ENCODE data around the gene NEBL.

NEBL gene

DNA sequence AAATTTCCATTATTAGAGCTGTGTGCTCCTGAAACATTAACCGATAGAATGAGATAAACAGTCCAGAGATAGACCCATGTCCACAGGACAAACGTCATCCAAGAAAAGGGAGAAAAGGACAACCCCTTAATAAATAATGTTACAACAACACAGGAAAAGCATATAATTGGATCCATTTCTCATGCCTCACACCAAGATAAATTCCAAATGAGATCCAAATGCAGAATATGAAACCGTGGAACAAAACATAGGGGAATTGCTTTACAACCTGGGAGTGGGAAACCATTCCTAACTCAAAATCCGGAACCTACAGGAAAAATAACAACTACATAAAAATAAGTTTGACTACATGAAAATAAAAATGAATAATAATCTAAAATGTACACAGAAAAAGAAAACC is 22.4 kb upstream of the NEBL start:
- Histone ChIP-seq H3K27ac (ENCODE audit: extremely low read depth, low read depth, low read length) (no peak overlapping the region), H3K4me1 (ENCODE audit: control insufficient read depth, insufficient read depth, low read length) (no peaks in the 10 kb centered on the region), H3K4me3 (ENCODE audit: low read depth, low read length) (no peak overlapping the region), H3K9me3 (ENCODE audit: control insufficient read depth, insufficient read depth, low read depth, low read length) (no peaks in the 10 kb centered on the region), H3K36me3 (ENCODE audit: control insufficient read depth in 2 of 2, insufficient read depth in 1 of 2, low read length in 2 of 2) (no peaks in the 10 kb centered on the region)
- ChIA-PET CTCF (no interaction called here), POLR2A (no interaction called here)
- TF ChIP-seq TSHZ1 (tag by site-specific recombination; IDR thresholded peaks at IDR 0.05; ENCODE audit: borderline replicate concordance) (no peak), ZNF530 (tag by site-specific recombination; IDR thresholded peaks at IDR 0.05; ENCODE audit: low read depth) (no peak), ZEB2 (tag by site-specific recombination; IDR thresholded peaks at IDR 0.05) (no peak), ZNF112 (tag by site-specific recombination; IDR thresholded peaks at IDR 0.05) (no peak), ZNF426 (tag by site-specific recombination; IDR thresholded peaks at IDR 0.05) (no peak), ZNF776 (tag by site-specific recombination; IDR thresholded peaks at IDR 0.05; ENCODE audit: borderline replicate concordance) (no peak), ZNF146 (tag by site-specific recombination; IDR thresholded peaks at IDR 0.05) (no peak), ZSCAN23 (tag by site-specific recombination; IDR thresholded peaks at IDR 0.05) (no peak), RBAK (tag by site-specific recombination; IDR thresholded peaks at IDR 0.05) (no peak), ZFP41 (tag by site-specific recombination; IDR thresholded peaks at IDR 0.05; ENCODE audit: borderline replicate concordance) (no peak), ZNF274 (IDR thresholded peaks at IDR 0.05; ENCODE audit: low read length) (no peak), ZNF274 (tag by site-specific recombination; IDR thresholded peaks at IDR 0.05; ENCODE audit: borderline replicate concordance) (no peak), ZBTB44 (tag by site-specific recombination; IDR thresholded peaks at IDR 0.05) (no peak), ZNF830 (tag by site-specific recombination; IDR thresholded peaks at IDR 0.05; ENCODE audit: low read depth) (no peak), ZNF561 (tag by site-specific recombination; IDR thresholded peaks at IDR 0.05; ENCODE audit: borderline replicate concordance) (no peak), ZNF391 (tag by site-specific recombination; IDR thresholded peaks at IDR 0.05; ENCODE audit: borderline replicate concordance, low read depth) (no peak), SP7 (tag by site-specific recombination; IDR thresholded peaks at IDR 0.05) (no peak)

DNA sequence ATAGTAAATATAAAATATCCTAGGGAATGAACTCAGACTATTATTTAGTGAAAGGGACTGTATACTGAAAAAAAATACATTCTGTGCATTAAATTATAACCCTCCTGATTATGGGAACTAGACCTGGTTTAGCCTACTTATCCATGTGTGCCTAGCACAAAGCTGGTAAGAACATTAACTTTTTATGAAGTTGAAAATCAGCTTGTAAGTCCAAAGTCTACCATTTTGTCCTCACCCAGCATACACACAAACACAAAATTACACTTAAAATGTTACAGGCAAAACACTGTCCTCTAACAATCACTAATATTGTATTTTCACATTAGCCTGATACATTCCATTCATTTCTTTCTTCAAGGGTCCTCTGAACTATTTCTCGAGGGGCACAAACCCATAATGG is 19.9 kb upstream of the NEBL start:
- TF ChIP-seq ZNF843 (tag by site-specific recombination; IDR thresholded peaks at IDR 0.05): no peak
- TF ChIP-seq ZNF324 (tag by site-specific recombination; IDR thresholded peaks at IDR 0.05): no peak
- no peak for TF ChIP-seq ZNF211 (tag by site-specific recombination; IDR thresholded peaks at IDR 0.05; ENCODE audit: low read depth)
- no peak for TF ChIP-seq GFI1B (tag by site-specific recombination; IDR thresholded peaks at IDR 0.05)
- TF ChIP-seq ZNF404 (tag by site-specific recombination; IDR thresholded peaks at IDR 0.05): no peak
- TF ChIP-seq ZNF146 (tag by site-specific recombination; IDR thresholded peaks at IDR 0.05): no peak
- TF ChIP-seq KLF7 (tag by site-specific recombination; IDR thresholded peaks at IDR 0.05; ENCODE audit: borderline replicate concordance): no peak
- TF ChIP-seq ZNF701 (tag by site-specific recombination; IDR thresholded peaks at IDR 0.05): no peak
- Histone ChIP-seq H3K4me1 (ENCODE audit: control insufficient read depth, insufficient read depth, low read length) (no peaks in the 10 kb centered on the region), H3K9me3 (ENCODE audit: control insufficient read depth, insufficient read depth, low read depth, low read length) (no peaks in the 10 kb centered on the region), H3K4me3 (ENCODE audit: low read depth, low read length) (no peak overlapping the region), H3K36me3 (ENCODE audit: control insufficient read depth in 2 of 2, insufficient read depth in 1 of 2, low read length in 2 of 2) (no peaks in the 10 kb centered on the region), H3K27ac (ENCODE audit: extremely low read depth, low read depth, low read length) (no peak overlapping the region)
- ChIA-PET POLR2A (no interaction called here), CTCF (no interaction called here)

All from HEK293 (cell line).